ENCODE measurements around the gene SEMA5B.

The SEMA5B gene

GRCh38 chr3:122955916-122956692, 71.5 kb downstream of the SEMA5B start:
- TF ChIP-seq L3MBTL2 (conservative IDR thresholded peaks at IDR 0.05) (no peak), PKNOX1 (IDR thresholded peaks at IDR 0.05) (no peak)
- CTCF ChIA-PET, result interaction anchor here (1.0 kb wide), 1 partner anchor 11 kb away, joined by 3 read pairs; no protein-coding TSS in a partner anchor
- no peak for DNase-seq (ENCODE audit: extremely low spot score)
- POLR2A ChIA-PET, result no interaction called here

DNA sequence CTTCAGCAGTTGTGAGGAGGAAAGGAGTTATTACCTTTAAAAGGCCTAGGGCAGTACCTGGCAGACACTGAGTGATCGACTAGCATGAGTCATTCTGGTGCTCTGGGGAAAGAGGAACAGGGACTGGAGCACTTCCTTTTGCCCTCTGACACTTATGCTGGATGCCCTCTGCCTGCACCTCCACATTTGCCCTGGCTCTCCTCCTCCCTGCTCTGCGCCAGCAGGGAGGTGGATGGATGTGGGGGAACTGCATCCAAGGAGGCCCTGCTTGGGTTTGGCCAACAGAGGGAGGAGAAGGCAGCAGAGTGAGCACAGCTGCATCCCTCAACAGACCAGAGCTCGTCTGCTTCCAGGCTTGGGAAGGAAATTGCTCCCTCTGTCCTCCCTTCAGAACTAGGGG, 75.0 kb downstream of the SEMA5B start:
- POLR2A ChIA-PET, result interaction anchor here (0.8 kb wide), 1 partner anchor 115 kb away, joined by 3 read pairs; no protein-coding TSS in a partner anchor
- DNase-seq (ENCODE audit: extremely low spot score), result no peak

GRCh38 chr3:122948408-122948807, 79.2 kb downstream of the SEMA5B start:
- TF ChIP-seq HDGF (IDR thresholded peaks at IDR 0.05; ENCODE audit: borderline replicate concordance) (no peak), FOXM1 (IDR thresholded peaks at IDR 0.05; ENCODE audit: borderline replicate concordance) (no peak), FOXK2 (IDR thresholded peaks at IDR 0.05) (no peak), SP1 (IDR thresholded peaks at IDR 0.05) (no peak), NFRKB (IDR thresholded peaks at IDR 0.05) (no peak), ELF4 (IDR thresholded peaks at IDR 0.05) (no peak)
- ChIA-PET POLR2A (interaction anchor here (0.7 kb wide), 1 partner anchor 71 kb away, joined by 3 read pairs; no protein-coding TSS in a partner anchor), CTCF (interaction anchor here (0.9 to 1.5 kb wide), 2 partner anchors 21 to 81 kb away, joined by 3 to 9 read pairs; no protein-coding TSS in a partner anchor)
- DNase-seq (ENCODE audit: extremely low spot score), result no peak

More for the DNA sequence above, 75.0 kb downstream of the SEMA5B start:
- CTCF ChIA-PET, result no interaction called here
- TF ChIP-seq ELF4 (IDR thresholded peaks at IDR 0.05) (no peak), CTBP1 (IDR thresholded peaks at IDR 0.05; ENCODE audit: borderline replicate concordance) (no peak), PKNOX1 (IDR thresholded peaks at IDR 0.05) (no peak), L3MBTL2 (conservative IDR thresholded peaks at IDR 0.05) (no peak), FOXA1 (IDR thresholded peaks at IDR 0.05) (no peak), ARNT (IDR thresholded peaks at IDR 0.05) (no peak), SUZ12 (IDR thresholded peaks at IDR 0.05) (no peak), HDGF (IDR thresholded peaks at IDR 0.05; ENCODE audit: borderline replicate concordance) (no peak), ZNF384 (IDR thresholded peaks at IDR 0.05) (no peak)

DNA sequence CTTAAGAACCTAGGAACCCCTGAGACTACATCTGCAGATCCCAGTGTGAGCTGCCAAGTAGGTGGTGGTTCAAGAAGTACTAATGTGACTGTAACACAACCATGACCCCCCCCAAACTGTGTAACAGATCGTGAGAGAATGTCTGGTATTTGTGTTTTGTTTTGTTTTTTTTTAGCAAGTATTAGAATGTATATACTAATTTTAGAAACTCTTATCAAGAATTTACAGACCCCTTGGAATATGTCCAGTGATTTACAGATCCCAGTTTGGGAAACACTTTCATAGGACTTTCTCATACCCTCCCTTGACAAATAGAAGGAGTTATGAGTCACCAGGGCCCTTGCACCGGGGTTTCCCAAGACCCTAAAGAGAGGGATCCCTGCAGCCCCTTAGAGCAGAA, 79.8 kb downstream of the SEMA5B start:
- TF ChIP-seq L3MBTL2 (conservative IDR thresholded peaks at IDR 0.05) (no peak), SUZ12 (IDR thresholded peaks at IDR 0.05) (no peak), CTBP1 (IDR thresholded peaks at IDR 0.05; ENCODE audit: borderline replicate concordance) (no peak), TARDBP (IDR thresholded peaks at IDR 0.05) (no peak), NFRKB (IDR thresholded peaks at IDR 0.05) (no peak), BHLHE40 (IDR thresholded peaks at IDR 0.05; ENCODE audit: borderline replicate concordance) (no peak), SP1 (IDR thresholded peaks at IDR 0.05) (no peak), FOXA1 (IDR thresholded peaks at IDR 0.05) (no peak), ELF4 (IDR thresholded peaks at IDR 0.05) (no peak), ZNF384 (IDR thresholded peaks at IDR 0.05) (no peak), HDGF (IDR thresholded peaks at IDR 0.05; ENCODE audit: borderline replicate concordance) (no peak), ARNT (IDR thresholded peaks at IDR 0.05) (no peak), FOXK2 (IDR thresholded peaks at IDR 0.05) (no peak), PKNOX1 (IDR thresholded peaks at IDR 0.05) (no peak), LEF1 (IDR thresholded peaks at IDR 0.05; ENCODE audit: borderline replicate concordance) (no peak)
- no peak for DNase-seq (ENCODE audit: extremely low spot score)
- ChIA-PET CTCF (interaction anchor here (1.5 kb wide), 1 partner anchor 82 kb away, joined by 9 read pairs; no protein-coding TSS in a partner anchor), POLR2A (no interaction called here)

DNA sequence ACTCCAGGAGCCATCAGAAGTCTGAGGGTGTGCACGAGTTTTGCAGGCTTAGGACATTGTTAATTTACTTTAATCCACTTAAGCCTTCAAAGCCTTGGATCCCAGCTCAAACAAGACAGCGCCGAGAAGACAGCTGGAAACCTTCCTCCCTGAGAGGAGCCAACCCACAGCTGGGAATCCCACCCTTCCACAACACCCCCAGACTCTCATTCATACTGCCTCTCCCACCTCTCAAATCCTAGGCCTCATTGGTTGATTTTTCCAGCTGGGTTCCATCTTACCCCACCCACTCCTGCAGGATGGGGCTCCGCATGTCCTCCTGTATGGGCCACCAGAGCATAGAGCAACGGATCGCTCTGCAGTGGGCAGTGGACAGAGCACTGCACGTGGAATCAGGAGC, 80.4 kb downstream of the SEMA5B start:
- no peak for DNase-seq (ENCODE audit: extremely low spot score)
- no peak for TF ChIP-seq NFRKB (IDR thresholded peaks at IDR 0.05)
- no peak for TF ChIP-seq ZNF384 (IDR thresholded peaks at IDR 0.05)
- TF ChIP-seq FOXK2 (IDR thresholded peaks at IDR 0.05), result no peak
- no peak for TF ChIP-seq FOXM1 (IDR thresholded peaks at IDR 0.05; ENCODE audit: borderline replicate concordance)
- TF ChIP-seq FOXA1 (IDR thresholded peaks at IDR 0.05), result no peak
- no peak for TF ChIP-seq ELF4 (IDR thresholded peaks at IDR 0.05)
- TF ChIP-seq CTBP1 (IDR thresholded peaks at IDR 0.05; ENCODE audit: borderline replicate concordance), result no peak
- no peak for TF ChIP-seq TARDBP (IDR thresholded peaks at IDR 0.05)
- TF ChIP-seq HDGF (IDR thresholded peaks at IDR 0.05; ENCODE audit: borderline replicate concordance), result no peak
- TF ChIP-seq PKNOX1 (IDR thresholded peaks at IDR 0.05), result no peak
- ChIA-PET CTCF (interaction anchor here (0.6 kb wide), 1 partner anchor 1299 kb away, joined by 3 read pairs; no protein-coding TSS in a partner anchor), POLR2A (no interaction called here)

DNA sequence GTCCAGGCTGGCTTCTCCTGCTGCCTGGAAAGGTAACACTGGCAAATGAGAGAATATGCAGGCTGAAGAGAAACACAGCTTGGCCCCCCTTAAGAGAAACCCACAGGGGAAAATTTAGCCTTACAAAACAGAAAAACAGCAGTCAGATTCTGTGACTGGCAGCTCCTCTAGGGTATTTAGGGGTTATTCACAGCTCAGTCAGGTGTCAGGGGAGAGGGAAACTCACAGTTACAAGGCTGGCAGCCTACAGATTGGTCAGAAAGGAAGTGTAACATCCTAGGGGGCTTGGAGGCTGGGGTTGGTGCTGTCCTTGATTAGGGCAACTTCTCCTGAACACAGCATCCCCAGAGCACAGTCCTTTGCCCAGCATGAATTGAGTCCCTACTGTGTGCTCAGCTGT, 81.4 kb downstream of the SEMA5B start:
- POLR2A ChIA-PET, result no interaction called here
- DNase-seq (ENCODE audit: extremely low spot score), result no peak
- CTCF ChIA-PET, result interaction anchor here (1.0 kb wide), 1 partner anchor 9 kb away, joined by 3 read pairs; no protein-coding TSS in a partner anchor
- TF ChIP-seq TARDBP (IDR thresholded peaks at IDR 0.05) (no peak), SP1 (IDR thresholded peaks at IDR 0.05) (no peak), NFRKB (IDR thresholded peaks at IDR 0.05) (no peak), HDGF (IDR thresholded peaks at IDR 0.05; ENCODE audit: borderline replicate concordance) (no peak), PKNOX1 (IDR thresholded peaks at IDR 0.05) (no peak), ARNT (IDR thresholded peaks at IDR 0.05) (no peak), FOXK2 (IDR thresholded peaks at IDR 0.05) (no peak), FOXM1 (IDR thresholded peaks at IDR 0.05; ENCODE audit: borderline replicate concordance) (no peak), LEF1 (IDR thresholded peaks at IDR 0.05; ENCODE audit: borderline replicate concordance) (no peak), FOXA1 (IDR thresholded peaks at IDR 0.05) (no peak), ELF4 (IDR thresholded peaks at IDR 0.05) (no peak), BHLHE40 (IDR thresholded peaks at IDR 0.05; ENCODE audit: borderline replicate concordance) (no peak), ZNF384 (IDR thresholded peaks at IDR 0.05) (no peak), CTBP1 (IDR thresholded peaks at IDR 0.05; ENCODE audit: borderline replicate concordance) (no peak), L3MBTL2 (conservative IDR thresholded peaks at IDR 0.05) (no peak), SUZ12 (IDR thresholded peaks at IDR 0.05) (no peak)

Measured in HEK293T (cell line).